K562 (cell line): ENCODE results near the gene ATF3. TPM values are rescaled to one million over a fixed set of nuclear protein-coding genes. Genes with fewer than 3 reads are reported as not detected.

ENCODE experiments used
- CBX2 ChIP-seq: fragments of 200-600 bp; sonication (generic); IDR thresholded peaks from one replicate; pipeline ENCODE4 v1.6.1; 2012; ENCODE audit warnings: mild to moderate bottlenecking, low read length, inconsistent platforms; ENCODE audit not compliant: insufficient read depth, poor library complexity, severe bottlenecking
- CBX8 ChIP-seq: fragments of 200-600 bp; sonication (generic); IDR thresholded peaks from 2 replicates; pipeline ENCODE4 v1.6.1; 2012; ENCODE audit warnings: borderline replicate concordance, mixed run types, low read depth, mild to moderate bottlenecking, moderate library complexity, mixed read lengths, low read length, control low read depth, inconsistent platforms; ENCODE audit not compliant: poor library complexity, severe bottlenecking; ENCODE audit errors: extremely low read depth
- CTBP1 ChIP-seq: fragments of 450-650 bp; IDR thresholded peaks from 2 replicates; pipeline ENCODE4 v1.6.1; 2016; ENCODE audit warnings: borderline replicate concordance
- FOXJ2 ChIP-seq: fragments of 200-800 bp; sonication (Bioruptor generic); IDR thresholded peaks from 2 replicates; pipeline ENCODE4 v1.6.1; 2016; ENCODE audit warnings: missing genetic modification characterization, missing compliant biosample characterization
- GABPB1 ChIP-seq: sonication (generic); formaldehyde crosslinking; IDR thresholded peaks from 2 replicates; pipeline ENCODE4 v1.8.0; 2022; ENCODE audit warnings: mild to moderate bottlenecking, missing genetic modification reagents
- GATA2 ChIP-seq: sonication (generic); formaldehyde crosslinking; IDR thresholded peaks from 2 replicates; pipeline ENCODE4 v1.4.0; 2020; ENCODE audit warnings: mild to moderate bottlenecking, missing genetic modification reagents
- HMGN3 ChIP-seq: IDR thresholded peaks from 2 replicates; pipeline ENCODE4 v1.6.1; 2011; ENCODE audit warnings: borderline replicate concordance, low read depth, mild to moderate bottlenecking, mixed read lengths, low read length; ENCODE audit not compliant: insufficient read length; ENCODE audit errors: extremely low read depth
- KLF6 ChIP-seq: fragments of 250-450 bp; sonication (Bioruptor Pico); IDR thresholded peaks from 2 replicates; pipeline ENCODE4 v1.4.0; 2020; ENCODE audit warnings: mild to moderate bottlenecking, moderate library complexity, borderline replicate concordance
- MAFF ChIP-seq: IDR thresholded peaks from 2 replicates; pipeline ENCODE4 v1.6.1; 2012; ENCODE audit warnings: low read length, improper control_type of control experiment
- NRF1 ChIP-seq, 2 experiments: fragments of 450-650 bp; IDR thresholded peaks in 1 of 2; conservative IDR thresholded peaks in 1 of 2; 2 replicates each; pipeline ENCODE4 v1.6.1; 2014; ENCODE audit warnings: mild to moderate bottlenecking in 2 of 2
- PHF8 ChIP-seq: fragments of 200-600 bp; sonication (generic); IDR thresholded peaks from 2 replicates; pipeline ENCODE4 v1.6.1; 2012; ENCODE audit warnings: mixed run types, mild to moderate bottlenecking, inconsistent platforms, low read length, moderate library complexity, borderline replicate concordance
- POLR2G ChIP-seq: fragments of 200-400 bp; formaldehyde crosslinking; IDR thresholded peaks from 2 replicates; pipeline ENCODE4 v1.6.1; 2017; ENCODE audit warnings: low read depth, mild to moderate bottlenecking, antibody characterized with exemption, low read length, moderate library complexity
- RBM14 ChIP-seq: fragments of 200-400 bp; formaldehyde crosslinking; IDR thresholded peaks from 2 replicates; pipeline ENCODE4 v1.6.1; 2018; ENCODE audit warnings: low read depth, mild to moderate bottlenecking, low read length, moderate library complexity, borderline replicate concordance; ENCODE audit not compliant: insufficient read depth
- SNRNP70 ChIP-seq: fragments of 200-400 bp; formaldehyde crosslinking; optimal IDR thresholded peaks from 2 replicates; pipeline ENCODE3; 2017; ENCODE audit warnings: low read depth, low read length
- SREBF2 ChIP-seq: sonication (generic); formaldehyde crosslinking; IDR thresholded peaks from 2 replicates; pipeline ENCODE4 v1.4.0; 2020; ENCODE audit warnings: mild to moderate bottlenecking, missing genetic modification reagents
- STAT5B ChIP-seq: fragments of 250-450 bp; sonication (Bioruptor Pico); IDR thresholded peaks from 2 replicates; pipeline ENCODE4 v1.8.0; 2021; ENCODE audit warnings: mild to moderate bottlenecking, inconsistent platforms
- TEAD4 ChIP-seq, 2 experiments: sonication (generic) in 1 of 2; formaldehyde crosslinking in 1 of 2; IDR thresholded peaks; 2 replicates each; pipeline versions ENCODE4 v1.6.1 to v1.8.0; 2012 to 2022; ENCODE audit warnings: borderline replicate concordance in 1 of 2, inconsistent platforms in 1 of 2, low read length in 1 of 2, mild to moderate bottlenecking in 1 of 2, missing genetic modification reagents in 1 of 2
- TRIM24 ChIP-seq, 2 experiments: fragments of 450-650 bp; IDR thresholded peaks; 2 replicates each; pipeline ENCODE4 v1.6.1; 2016
- ZBTB7A ChIP-seq: IDR thresholded peaks from 2 replicates; pipeline ENCODE4 v1.6.1; 2011; ENCODE audit warnings: low read depth, mild to moderate bottlenecking, low read length, moderate library complexity, borderline replicate concordance; ENCODE audit not compliant: control insufficient read depth
- ZEB2 ChIP-seq: fragments of 450-650 bp; IDR thresholded peaks from 2 replicates; pipeline ENCODE4 v1.6.1; 2016
- ZNF274 ChIP-seq: IDR thresholded peaks from 2 replicates; pipeline ENCODE4 v1.6.1; 2011; ENCODE audit warnings: low read depth, mild to moderate bottlenecking, low read length, moderate library complexity, borderline replicate concordance
- polyA plus RNA-seq, 8 experiments: library from polyadenylated mRNA; depleted of rRNA in 4 of 8; stranded (reverse) in 5 of 8; unstranded in 3 of 8; fragments of >200 nt; fragmentation: Nextera tagmentation in 2 of 8; fragmentation: Illumina TruSeq in 1 of 8; extraction: Ambion mirVana in 2 of 8; extraction: Trizol in 1 of 8; gene quantifications; 2 replicates each; pipeline versions ENCODE4 v1.2.1 to v1.2.3, GENCODE V29; 2011 to 2014; ENCODE audit warnings: inconsistent platforms in 1 of 8, missing spikeins in 1 of 8
- total RNA-seq, 7 experiments: library from RNA; depleted of rRNA in 6 of 7; stranded (reverse); fragments of >200 nt in 6 of 7; fragmentation: Illumina TruSeq in 2 of 7; extraction: Trizol in 2 of 7; gene quantifications; 2 replicates each; pipeline versions ENCODE4 v1.2.1 to v1.2.3, GENCODE V29; 2011 to 2021; ENCODE audit warnings: low replicate concordance in 1 of 7

Gene ATF3
- total and polyA plus RNA-seq, 9 of the 15 experiments (the other 6 are each of a cell fraction or from before 2014, with no cell fraction given), result 3.5 to 28.2 (median 19.8) TPM

DNA sequence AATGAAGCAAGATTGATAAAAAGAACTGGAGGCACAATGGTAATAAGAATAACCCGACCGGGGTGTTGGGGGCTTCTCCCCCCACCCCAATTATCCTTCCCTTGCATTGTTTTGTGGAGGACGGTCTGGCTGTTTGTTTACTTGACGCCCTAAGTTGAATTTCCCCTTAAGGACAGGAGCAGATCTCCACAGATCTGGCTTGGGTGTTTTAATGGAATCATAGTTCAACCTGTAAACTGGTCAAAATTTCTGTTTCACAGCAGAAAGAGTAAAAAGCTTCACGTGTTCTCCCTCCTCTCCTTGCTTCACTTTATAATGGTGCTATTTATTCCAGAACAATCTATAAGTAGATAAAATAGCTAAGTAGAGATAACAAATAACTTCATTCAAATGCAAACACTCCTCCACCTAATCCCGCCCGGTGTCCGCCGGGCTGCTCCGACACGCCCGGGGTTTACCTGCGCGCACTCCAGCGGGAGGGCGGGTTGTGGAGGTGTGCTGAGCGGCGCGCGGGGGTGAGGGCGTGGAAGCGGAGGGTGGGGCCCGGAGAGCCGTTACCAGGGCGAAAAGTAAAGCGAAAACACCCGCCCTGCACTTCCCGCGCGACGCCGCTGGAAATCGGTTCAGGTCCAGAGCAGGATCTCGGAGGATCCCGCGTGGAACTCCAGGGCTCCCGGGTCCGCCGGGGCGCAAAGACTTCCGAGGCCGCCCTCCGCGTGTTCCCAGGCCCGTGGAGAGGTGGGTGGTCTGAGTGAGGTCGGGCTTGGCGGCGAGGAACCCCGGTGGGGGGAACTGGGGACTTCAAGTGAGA, 2.0 kb upstream of the ATF3 start (continued):
- TF ChIP-seq NRF1 (conservative IDR thresholded peaks at IDR 0.05 in 1 of 2, IDR thresholded peaks at IDR 0.05 in 1 of 2), result 0 out of 4 replicates have a peak, but pooled peaks of 1 of the 2 experiments have one; percentile 27
- peak; percentile 65; the same call in 1 of the 2 replicates for TF ChIP-seq ZEB2
- no peak for TF ChIP-seq ZNF274
- no peak for TF ChIP-seq KLF6 (CRISPR knock-in tag)
- TF ChIP-seq TEAD4 (IDR thresholded peaks at IDR 0.05; ENCODE audit: low read length), result no peak
- peak; percentile 56; the same call in 1 of the 2 replicates for TF ChIP-seq TEAD4 (CRISPR knock-in tag; IDR thresholded peaks at IDR 0.05; ENCODE audit: borderline replicate concordance)
- no peak for TF ChIP-seq SNRNP70
- no peak for TF ChIP-seq SREBF2 (CRISPR knock-in tag)
- TF ChIP-seq PHF8, result peak; percentile 14; the same call in 1 of the 2 replicates
- TF ChIP-seq GATA2 (CRISPR knock-in tag), result no peak
- 0 out of 2 replicates have a peak, but pooled peaks have one; percentile 12 for TF ChIP-seq GABPB1 (CRISPR knock-in tag)
- peak; percentile 46; the same call in 1 of the 2 replicates for TF ChIP-seq POLR2G
- peak; percentile 6 for TF ChIP-seq CBX2
- 0 out of 4 replicates have a peak, but pooled peaks of 1 of the 2 experiments have one; percentile 11 for TF ChIP-seq TRIM24 (IDR thresholded peaks at IDR 0.05)
- no peak for TF ChIP-seq STAT5B (CRISPR knock-in tag)
- peak; percentile 23 for TF ChIP-seq HMGN3
- peak; percentile 21; the same call in 1 of the 2 replicates for TF ChIP-seq CTBP1
- TF ChIP-seq CBX8, result peak; percentile 78
- peak; percentile 83 for TF ChIP-seq FOXJ2 (tag)
- no peak for TF ChIP-seq MAFF
- TF ChIP-seq RBM14, result 0 out of 2 replicates have a peak, but pooled peaks have one; percentile 45
- TF ChIP-seq ZBTB7A, result peak; percentile 51; the same call in 1 of the 2 replicates
